ENCODE data around the gene ELMO1.

- TF ChIP-seq CTCF (IDR thresholded peaks at IDR 0.05 in 8 of 11, conservative IDR thresholded peaks at IDR 0.05 in 3 of 11): no peak
- no peak for TF ChIP-seq POLR2AphosphoS5 (IDR thresholded peaks at IDR 0.05)
Observed at GRCh38 chr7:37365405-37365804, 83.3 kb downstream of the ELMO1 start.

Measured in spleen (tissue), 7 donors.